GM12872 (cell line): ENCODE data around the gene ERC1.

ENCODE experiments used
- TF ChIP-seq, protein P1 (sequence below): IDR thresholded peaks from 3 replicates; pipeline ENCODE4 v1.5.1; 2011; ENCODE audit warnings: low read depth, mild to moderate bottlenecking, low read length, moderate library complexity; ENCODE audit not compliant: insufficient read depth

Gene ERC1

DNA sequence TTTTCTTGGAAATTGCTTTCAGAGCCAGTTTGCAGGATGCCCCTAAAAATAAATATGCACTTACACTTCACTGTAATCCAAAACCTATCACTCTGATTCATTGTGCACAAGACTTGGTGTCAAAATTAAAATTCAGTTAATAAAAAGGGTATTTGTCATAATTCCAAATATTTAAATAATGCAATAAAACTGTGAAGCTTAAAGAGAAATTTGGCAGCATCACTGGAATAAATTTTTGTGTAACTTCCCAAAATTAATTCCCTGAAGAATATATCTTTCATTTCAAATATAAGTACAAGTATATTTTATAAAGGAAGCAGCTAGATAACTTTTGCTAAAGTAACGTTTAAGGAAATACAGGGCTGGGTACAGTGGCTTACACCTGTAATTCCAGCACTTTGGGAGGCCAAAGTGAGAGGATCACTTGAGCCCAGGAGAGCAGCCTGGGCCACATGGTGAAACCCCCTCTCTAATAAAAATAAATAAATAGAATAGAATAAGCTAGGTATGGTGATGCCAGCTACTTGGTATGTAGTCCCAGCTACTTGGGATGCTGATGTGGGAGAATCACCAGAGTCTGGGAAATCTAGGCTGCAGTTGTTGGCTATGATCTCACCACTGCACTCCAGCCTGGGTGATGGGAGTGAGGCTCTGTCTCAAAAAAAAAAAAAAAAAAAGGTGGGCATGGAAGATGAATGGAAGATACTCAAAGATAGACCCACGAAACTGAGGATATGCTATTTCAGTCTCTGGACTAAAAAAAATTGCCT is 369.6 kb downstream of the ERC1 start:
- TF ChIP-seq, protein P1, sequence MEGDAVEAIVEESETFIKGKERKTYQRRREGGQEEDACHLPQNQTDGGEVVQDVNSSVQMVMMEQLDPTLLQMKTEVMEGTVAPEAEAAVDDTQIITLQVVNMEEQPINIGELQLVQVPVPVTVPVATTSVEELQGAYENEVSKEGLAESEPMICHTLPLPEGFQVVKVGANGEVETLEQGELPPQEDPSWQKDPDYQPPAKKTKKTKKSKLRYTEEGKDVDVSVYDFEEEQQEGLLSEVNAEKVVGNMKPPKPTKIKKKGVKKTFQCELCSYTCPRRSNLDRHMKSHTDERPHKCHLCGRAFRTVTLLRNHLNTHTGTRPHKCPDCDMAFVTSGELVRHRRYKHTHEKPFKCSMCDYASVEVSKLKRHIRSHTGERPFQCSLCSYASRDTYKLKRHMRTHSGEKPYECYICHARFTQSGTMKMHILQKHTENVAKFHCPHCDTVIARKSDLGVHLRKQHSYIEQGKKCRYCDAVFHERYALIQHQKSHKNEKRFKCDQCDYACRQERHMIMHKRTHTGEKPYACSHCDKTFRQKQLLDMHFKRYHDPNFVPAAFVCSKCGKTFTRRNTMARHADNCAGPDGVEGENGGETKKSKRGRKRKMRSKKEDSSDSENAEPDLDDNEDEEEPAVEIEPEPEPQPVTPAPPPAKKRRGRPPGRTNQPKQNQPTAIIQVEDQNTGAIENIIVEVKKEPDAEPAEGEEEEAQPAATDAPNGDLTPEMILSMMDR: no peak

DNA sequence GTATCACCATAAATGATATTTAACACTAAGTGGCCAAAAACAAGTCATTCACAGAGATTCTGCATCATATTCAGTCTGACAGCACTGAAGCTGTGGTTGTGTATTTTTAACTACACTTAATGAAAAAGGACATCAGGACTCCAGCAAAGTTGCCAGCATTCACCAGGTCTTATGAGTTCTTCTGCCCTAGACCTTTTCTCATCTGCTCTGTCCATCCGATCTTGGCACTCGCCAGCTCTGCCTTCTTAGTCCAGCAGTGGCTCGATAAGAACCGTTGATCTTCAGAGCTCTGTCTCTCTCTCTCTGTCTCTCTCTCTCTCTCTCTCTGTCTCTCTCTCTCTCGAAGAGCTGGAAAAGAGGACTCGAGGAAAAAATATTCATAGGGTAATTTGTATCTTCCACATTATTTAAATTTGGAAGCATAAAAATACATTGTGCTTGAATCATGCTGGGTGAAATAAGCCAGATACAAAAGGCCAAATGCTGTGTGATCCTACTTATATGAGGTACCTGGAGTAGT is 371.2 kb downstream of the ERC1 start:
- TF ChIP-seq, protein P1: no peak

DNA sequence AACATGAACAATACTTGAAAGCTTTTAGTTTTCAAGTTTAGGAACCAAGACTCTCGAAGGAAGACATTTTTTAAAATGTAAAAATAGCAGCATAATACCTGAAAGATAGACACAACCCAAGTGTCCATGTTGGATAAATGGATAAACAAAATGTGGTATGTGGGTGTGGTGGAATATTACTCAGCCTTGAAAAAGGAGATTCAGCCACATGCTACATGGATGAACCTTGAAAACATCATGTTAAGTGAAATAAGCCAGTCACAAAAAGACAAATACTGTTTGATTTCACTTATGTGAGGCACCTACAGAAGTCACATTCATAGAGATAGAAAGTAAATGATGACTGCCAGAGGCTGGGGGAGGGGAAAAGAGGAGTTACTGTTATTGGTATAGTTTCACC is 374.7 kb downstream of the ERC1 start:
- TF ChIP-seq, protein P1: no peak

DNA sequence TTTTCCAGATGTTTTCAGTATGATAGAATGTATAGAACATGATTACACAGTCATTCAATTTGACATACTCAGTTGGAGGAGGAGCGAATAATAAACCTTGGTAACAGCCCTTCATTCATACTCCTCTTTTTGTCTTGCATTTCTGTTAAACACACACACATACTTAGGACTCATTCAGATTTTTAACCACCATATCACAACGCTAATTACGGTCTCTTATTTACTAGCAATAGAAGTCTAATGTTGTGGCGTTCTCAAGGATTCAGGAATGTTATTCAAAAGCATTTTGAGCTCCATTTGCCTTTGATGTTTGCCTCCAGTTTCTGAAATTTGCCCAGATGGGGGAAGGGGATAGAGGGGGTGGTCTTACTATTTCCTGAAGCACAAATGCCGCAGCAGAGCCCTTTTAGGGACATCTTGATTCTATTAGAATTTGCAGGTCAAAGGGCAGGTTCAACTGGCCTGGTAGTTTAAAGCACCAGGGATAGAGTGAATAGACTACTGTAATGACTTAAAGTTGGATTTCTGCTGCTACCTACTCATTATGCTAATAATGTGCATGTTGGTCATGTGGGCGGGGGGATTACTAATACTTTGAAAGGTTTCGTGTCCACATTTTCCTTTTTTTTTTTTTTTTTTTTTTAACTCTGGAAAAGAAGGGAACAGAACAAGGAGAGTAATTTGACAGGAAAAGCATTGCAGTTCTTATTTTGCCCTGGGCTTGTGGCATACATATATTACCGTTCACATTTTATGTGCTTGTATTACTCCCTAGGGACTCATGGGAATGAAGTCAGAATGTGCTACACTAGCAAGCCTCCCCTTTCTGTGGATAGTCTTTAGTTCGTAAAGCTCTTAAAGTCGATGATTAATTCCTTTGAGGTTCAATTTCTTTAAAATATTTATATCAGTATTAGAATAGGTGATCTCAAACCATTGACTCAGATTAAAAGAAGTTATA is 376.6 kb downstream of the ERC1 start:
- TF ChIP-seq, protein P1: no peak

DNA sequence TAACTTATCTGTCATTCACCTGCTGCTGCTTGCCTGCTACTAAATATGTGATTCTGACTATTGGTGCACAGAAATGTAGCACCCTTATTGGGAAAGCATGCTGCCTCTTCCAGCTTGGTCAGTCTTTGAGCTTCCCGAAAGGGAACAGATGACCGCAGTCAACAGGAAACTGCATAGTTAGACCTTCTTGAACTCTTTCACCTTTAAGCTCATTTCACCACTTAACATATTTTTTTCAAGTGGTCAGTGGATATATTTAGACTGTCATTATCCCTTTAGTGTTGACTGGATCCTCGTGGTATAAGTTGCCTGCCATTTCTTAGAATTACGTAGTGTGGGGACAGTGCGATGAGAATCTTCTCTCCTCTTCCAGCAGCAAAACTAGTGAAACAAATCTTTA is 378.4 kb downstream of the ERC1 start:
- TF ChIP-seq, protein P1: no peak

DNA sequence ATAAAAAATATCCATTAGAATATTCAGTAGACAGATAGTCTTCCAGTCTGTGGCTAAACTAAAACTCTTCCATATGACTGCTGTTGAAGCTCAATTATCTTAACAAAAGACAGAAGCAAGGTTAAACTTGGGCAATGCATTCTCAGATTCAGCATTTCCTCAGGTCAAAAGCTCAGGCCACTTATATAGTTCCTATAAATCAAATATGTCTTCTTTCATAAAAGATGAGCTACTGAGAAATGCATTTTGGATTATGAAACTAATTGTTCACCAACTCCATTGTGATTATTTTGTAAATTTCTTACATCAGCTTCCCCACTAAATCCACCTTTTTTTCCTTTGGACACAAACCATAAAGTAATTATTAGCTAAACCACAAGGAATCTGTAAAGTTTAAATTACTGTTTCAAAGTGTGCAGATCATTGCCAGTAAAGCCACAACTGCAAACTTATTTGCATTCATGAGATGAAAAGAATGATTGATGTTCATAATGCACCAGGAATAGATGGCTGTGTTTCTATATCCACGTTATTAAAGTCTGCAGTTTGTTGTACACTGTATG is 379.0 kb downstream of the ERC1 start:
- TF ChIP-seq, protein P1: no peak

DNA sequence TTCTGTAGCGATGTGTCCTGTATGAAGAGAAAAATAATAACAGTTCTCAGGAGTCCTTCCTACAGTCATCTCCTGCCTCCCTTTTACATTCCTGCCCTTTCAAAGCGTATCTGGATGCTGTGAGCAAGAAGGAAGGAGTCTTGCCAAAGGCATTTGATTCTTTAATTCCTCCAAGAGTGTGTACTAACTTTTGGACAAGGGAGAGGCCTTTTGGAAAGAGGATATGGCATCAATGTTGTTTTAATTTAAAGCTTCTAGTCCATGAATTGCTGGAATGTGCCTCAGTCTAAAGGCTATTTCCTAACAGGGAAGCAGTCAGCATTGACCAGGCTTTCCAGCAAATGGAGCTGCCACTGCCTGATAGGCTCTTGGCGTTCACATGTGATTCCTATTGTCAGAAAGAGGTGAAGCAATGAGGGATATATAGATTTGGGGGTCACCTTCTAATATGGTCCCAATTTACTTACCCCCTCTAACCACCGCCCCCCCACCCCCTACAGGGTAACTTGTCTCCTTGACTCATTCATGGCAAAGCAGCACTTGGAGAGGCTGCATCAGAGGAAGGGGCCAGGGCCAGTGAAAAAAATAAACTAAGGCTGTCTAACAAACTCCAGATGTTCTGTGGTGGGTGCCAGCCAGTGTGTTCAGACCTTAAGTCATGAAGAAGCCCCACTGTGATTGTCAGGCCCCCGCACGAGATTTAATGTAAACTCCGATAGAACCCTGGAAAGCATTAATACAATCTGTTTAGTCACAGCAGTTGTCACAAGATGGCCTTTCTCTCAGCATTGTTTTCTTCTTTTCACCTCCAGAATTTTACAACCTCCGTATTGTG is 383.1 kb downstream of the ERC1 start:
- TF ChIP-seq, protein P1: no peak
